DOHH2 (cell line): ENCODE results near the gene PROK2.

Experiments used
- EZH2phosphoT487 ChIP-seq: fragments of 200-600 bp; sonication (generic); IDR thresholded peaks from 2 replicates; pipeline ENCODE4 v1.6.1; 2017; ENCODE audit warnings: borderline replicate concordance, mild to moderate bottlenecking, antibody characterized with exemption, low read length, moderate library complexity, mixed read lengths
- TF ChIP-seq, protein P1 (sequence below): fragments of 200-600 bp; sonication (generic); IDR thresholded peaks from one replicate; pipeline ENCODE4 v1.5.1; 2014; ENCODE audit warnings: antibody characterized with exemption, mild to moderate bottlenecking, low read depth, low read length; ENCODE audit not compliant: poor library complexity, severe bottlenecking

DNA sequence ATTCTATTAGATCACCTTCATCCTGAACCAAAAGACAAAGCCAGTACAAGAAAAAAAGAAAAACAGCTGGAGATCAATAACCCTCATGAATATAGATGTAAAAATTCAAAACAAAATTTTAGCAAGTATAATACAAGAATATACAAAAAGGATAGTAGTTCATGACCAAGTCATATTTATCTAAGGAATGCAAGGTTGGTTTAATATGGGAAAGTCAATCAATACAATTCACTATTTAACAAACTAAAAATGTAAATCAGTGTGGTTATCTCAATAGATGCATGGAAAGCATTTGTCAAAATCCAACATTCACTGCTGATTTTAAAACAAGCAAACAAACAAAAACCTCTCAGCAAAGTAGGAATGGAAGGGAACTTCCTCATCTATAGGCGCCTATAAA is 42.3 kb downstream of the PROK2 start:
- TF ChIP-seq, protein P1, sequence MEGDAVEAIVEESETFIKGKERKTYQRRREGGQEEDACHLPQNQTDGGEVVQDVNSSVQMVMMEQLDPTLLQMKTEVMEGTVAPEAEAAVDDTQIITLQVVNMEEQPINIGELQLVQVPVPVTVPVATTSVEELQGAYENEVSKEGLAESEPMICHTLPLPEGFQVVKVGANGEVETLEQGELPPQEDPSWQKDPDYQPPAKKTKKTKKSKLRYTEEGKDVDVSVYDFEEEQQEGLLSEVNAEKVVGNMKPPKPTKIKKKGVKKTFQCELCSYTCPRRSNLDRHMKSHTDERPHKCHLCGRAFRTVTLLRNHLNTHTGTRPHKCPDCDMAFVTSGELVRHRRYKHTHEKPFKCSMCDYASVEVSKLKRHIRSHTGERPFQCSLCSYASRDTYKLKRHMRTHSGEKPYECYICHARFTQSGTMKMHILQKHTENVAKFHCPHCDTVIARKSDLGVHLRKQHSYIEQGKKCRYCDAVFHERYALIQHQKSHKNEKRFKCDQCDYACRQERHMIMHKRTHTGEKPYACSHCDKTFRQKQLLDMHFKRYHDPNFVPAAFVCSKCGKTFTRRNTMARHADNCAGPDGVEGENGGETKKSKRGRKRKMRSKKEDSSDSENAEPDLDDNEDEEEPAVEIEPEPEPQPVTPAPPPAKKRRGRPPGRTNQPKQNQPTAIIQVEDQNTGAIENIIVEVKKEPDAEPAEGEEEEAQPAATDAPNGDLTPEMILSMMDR, result no peak
- TF ChIP-seq EZH2phosphoT487, result no peak
